Stimulated activated CD8-positive, alpha-beta memory T cell treated with anti-CD3 and anti-CD28 coated beads, Interleukin-12 subunit alpha, Interleukin-12 subunit beta, amount 100 ng/mL, for 24 hours (primary cell): Measurements from ENCODE around the gene WFS1.

Experiments used
- DNase-seq: peaks from one replicate; pipeline ENCODE4 v3.0.0-alpha.2; 2020; ENCODE audit errors: extremely low read depth

Gene WFS1

DNA sequence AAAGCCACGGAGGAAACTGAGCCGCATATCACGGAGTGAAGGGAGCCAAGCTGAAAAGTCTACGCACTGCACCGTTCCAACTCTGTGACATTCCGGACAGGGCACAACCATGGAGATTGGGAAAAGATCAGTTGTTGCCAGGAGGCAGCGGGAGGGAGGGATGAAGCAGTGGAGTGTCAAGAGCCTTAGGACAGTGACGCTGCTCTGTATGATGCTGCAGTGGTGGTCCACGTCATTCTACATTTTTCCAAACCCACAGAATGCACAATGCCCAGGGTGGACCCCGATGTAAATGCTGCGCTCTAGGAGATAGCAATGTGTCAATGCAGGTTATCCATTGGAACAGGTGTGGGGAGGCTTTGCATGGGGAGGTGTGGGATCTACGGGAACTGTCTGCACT lies 7.5 kb upstream of the WFS1 start:
- no peak for DNase-seq

DNA sequence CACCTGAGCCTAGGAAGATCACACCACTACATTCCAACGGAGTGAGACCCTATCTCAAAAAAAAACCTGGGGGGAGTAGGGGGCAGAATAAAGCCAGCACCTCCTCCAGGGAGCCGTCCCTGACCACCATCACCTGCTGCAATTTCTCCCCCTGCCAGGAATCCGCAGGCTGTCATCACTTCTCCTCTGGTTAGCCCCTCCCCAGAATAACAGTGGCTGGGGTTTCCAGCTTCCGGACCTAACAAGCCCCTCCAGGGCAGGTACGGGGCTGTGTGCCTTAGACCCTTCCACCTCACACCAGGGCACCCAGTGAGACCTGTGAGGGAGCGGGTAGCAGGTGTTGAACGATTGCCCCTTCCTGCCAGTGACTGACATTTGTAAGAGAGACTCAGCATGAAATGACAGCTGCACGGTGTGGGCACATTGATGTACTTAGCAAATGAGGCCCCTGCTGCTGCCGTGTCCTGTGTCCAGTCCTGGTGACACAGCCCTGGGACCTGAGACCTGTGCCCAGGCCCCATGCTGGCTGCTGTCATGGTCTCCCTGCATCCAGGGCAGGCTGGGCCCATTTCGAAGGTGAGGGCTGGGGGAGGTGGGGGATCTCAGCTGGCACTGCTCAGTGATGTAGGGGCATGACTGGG lies 6.7 kb upstream of the WFS1 start:
- DNase-seq = no peak

DNA sequence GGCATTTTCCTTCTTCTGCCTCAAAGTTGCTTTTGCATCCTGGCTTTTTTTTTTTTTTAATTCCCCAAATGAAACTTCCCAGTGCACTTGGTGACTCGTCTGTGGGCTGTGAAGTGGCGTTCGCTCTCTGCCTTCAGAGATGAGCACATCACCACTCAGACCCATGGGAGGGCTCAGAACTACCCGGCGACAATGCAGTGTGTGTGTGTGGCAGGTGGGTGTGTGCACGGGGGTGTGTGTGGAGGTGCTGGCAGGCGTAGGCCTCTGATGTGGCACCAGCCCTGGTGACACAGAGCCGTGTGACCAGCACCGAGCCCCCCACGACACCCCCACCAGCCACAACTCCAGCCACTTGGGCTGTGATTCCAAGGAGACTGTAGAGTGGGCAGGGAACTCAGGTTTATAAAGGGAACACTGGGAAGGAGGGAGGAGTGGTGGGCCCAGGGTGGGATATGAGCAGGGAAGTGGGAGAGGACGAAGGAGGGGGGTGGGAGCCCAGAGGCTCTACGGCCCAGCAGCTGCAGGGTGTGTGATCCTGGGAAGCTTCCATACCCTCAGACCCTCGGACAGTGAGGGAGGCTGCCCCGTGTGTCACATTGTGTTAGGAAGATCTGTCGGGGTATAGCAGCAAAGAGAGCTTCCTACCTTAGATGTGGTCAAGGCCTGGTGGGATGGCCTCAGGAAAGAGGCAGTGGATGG lies 6.0 kb upstream of the WFS1 start:
- DNase-seq = no peak

DNA sequence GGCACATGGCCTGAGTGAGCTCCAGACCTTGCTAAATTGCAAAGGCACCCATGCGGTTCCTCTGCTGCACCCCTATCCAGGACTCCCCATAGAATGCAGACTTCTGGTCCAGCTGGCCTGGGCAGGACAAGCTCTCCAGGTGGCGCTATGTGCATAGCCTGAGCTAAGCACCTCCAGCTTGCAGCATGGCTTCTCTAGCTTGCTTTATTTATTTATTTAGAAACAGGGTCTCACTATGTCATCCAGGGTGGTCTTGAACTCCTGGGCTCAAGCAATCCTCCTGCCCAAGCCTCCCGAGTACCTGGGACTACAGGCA lies 5.5 kb upstream of the WFS1 start:
- DNase-seq = no peak

DNA sequence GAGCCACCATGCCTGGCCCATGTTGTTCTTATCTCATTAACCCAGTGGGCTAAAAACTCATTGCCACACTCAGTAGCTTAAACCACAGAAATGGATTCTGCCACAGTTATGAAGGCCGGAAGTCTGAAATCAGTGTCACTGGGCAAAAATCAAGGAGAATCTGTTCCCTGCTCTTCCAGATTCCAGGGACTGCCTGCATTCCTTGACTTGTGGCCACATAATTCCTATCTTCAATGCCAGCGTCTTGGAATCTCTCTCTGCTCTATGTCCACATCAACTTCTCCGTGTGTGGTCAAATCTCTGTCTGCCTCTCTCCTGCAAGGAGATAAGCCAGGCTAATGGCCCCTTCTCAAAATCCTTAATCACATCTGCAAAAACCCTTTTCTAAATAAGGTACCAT lies 4.1 kb upstream of the WFS1 start:
- DNase-seq = no peak

DNA sequence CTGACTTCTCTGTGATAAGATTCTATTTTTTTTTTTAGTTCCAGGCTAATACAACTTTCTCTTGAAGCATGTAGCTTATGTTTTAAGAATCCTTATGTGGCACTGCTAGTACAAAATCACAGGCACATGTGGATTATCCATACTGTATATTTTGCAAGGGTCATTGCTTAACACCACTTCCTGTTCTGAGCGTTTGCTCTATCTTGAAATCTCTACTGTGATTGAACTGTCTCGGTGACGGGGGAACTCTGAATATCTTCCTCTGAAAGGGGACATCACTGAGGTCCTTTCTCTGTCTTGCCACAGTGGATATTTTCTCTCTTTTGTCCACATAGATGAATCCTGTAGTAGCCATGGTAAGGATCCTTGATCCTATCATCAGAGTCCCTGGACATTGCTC lies 2.1 kb upstream of the WFS1 start:
- no peak for DNase-seq

DNA sequence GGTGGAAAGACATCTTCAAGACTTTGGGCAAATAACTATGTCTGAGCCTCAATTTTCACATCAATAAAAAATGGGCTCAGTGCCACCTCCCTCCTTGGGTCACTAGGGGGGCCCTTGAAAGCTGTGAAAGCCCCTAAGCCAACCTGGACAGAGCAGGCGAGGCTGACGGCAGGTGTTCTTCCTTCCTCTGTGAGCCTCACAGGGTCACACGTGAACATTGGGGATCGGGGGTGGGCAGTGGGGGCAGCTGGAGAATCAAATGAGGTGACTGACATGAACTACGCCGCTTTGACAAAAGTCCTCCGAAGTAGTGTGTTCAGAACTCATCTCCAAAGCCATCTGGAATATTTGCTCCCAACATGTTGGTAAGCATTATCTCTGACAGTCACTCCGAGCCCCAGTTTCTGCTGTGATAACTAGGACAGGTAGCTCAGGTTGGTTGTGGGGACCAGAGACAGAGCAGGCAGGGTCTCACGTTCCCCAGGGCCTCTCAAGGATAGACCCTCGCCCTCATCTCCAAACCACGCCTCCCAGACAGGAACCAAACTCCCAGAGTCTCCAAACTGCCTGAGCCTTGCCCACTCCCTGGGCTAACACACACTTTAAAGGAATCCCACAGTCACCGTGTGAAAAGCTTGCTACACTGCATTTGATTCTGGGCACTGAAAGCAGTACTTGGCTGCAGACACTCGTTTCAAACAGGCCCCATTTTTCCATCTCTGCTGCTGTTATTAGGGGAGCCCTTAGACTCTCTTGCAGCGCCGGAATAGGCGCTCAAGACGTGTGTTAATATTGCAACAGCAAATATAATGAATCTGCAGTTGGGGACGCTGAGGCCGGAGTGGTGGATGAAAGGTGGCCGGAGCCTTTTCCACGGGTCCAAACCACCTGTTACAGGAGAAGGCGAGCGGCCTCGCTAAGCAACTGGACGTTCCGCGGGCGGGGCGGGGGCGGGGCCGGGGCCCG lies 717 bp upstream of the WFS1 start:
- DNase-seq = no peak

DNA sequence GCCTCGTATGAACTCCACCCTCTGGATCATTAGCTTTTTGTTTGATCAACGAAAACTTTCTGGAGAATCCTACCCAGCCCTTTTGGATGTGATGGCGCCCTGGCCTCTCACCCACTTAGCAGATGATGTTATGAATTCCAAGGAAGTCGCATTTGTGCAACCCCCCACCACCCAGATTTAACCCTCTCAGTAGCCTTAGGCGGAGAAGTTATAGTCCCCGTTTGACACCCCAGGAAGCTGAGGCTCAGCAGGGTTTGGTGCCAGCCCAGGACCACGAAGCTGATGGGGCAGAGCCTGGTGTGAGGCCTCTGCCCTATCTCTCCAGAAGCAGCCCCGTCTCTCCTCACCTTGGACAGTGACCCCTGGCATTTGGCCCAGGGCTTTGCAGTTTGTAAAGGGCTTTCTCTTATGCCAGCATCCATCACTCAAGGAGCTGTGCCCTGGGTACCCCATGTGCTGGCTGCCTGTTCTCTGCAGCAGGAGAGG lies 1.0 kb downstream of the WFS1 start:
- DNase-seq = no peak

DNA sequence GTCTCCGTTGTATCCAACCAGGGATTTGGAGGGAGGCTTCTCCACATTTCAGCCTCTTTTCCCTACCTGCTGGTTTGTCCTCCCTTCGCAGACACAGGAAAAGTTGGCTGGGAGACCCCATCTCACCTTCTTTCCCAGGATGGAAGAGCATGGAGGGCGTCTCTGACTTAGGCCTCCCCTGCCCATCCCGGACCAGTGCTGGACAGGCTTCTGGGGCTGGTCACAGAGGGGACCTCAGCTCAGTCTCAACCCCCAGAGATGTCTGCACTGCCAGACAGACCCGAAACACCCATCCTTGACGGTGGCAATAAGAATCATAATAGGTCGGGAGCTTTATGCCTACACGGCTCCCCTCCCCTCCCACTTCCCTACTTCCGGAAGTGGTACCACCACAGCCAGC lies 1.6 kb downstream of the WFS1 start:
- DNase-seq = no peak

DNA sequence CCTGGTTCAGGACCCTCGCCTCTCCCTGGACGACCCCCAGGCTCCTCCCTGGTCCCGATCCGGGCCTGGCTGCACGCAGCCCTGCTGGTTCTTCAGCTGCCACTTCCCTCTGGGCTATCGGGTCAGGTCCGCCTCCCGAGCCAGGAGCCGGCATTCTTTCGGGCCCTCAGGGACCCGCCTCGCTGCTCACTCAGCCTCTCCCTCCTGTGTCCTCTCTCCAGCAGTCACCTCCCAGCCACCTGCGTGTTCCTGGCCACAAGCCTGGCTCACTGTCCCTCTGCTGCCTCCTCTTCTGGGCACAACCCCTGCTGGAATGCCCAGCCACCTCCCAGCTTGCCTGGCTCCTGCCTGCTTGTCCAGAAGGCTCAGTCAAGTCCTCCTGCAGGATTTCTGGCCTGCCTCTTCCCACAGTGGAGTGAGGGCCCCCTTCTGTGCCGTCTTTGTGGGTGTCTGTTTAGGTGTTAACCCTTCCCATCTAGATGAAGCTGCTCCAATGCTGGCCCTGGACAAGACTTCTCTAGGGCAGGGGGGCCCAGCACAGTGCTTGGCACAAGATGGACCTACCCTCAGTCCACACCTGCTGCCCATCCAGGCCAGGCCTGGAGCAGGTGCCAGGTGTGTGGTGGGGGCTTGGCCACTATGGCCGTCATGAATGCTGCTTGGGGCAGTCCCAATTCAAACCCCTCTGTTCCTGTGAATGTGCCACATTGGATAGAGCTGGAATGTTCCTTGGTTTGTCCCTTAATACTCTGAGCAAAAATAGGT lies 2.2 kb downstream of the WFS1 start:
- no peak for DNase-seq

DNA sequence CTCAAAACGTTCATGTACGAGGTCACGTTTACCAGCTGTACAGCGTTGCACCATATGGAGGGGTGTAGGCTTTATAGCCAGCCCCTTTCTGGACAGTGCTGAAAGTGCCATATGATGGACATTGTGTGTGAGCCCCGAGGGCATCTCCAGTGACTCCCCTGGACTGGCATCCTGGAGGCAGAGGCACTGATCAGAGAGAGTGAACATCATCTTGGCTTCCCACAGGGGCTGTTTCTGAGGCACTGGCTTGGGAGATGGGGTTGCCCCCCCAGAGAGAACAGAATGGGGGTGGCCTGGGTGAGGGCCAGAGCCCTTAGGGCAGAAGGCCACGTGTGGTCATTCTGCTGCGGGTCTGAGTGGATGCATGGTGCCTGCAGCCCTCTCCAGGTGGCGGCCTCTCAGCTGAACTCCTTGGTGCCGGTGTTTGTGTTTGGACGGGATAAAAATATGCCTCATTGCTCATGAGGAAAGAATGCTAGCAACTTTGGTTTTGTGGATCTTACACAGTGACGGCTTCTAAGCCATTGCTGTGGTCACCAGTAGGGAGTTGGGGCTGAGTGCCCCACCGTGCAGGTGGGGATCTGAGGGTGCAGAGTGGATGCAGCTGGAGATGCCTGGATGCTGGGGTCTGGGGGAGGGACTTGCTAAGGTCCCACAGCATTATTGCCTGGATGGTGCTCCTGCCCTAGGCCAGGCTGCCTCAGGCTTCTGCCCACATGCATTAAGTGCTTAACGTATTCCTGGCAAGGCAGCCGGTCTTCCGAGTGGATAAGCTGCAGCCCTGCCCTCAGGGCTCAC lies 3.4 kb downstream of the WFS1 start:
- no peak for DNase-seq

DNA sequence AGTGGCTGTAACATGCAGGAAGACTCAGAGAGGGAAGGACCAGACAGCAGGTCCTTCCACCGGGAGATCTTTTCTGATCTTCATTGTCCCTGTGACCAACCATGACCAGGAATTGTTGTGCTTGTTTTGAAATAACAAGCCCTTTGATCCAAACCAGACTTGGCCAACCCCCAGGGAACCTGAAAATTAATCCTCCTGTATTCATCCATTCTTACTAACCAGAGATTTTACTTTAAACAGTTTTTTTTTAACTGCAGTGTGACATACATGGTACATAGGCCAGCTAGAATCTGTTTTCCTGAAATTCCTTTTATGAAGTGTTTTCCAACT lies 4.0 kb downstream of the WFS1 start:
- no peak for DNase-seq

DNA sequence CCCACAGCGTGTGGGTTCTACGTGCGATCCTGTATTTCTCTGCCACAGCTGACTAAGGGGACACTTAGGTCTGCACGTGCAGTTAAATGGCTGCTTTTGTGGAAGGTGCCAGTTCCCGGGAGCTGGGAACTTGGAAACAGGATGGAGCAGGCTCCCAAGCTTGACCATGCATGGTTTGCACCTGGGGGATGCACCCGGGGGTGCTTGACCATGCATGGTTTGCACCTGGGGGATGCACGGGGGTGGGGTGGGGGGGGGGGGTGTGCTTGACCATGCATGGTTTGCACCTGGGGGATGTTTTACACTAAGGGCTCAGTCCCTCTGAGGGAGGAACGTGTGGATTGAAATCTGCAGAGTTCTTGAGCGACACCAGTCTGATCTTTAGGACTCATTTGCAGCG lies 5.7 kb downstream of the WFS1 start:
- DNase-seq = no peak

DNA sequence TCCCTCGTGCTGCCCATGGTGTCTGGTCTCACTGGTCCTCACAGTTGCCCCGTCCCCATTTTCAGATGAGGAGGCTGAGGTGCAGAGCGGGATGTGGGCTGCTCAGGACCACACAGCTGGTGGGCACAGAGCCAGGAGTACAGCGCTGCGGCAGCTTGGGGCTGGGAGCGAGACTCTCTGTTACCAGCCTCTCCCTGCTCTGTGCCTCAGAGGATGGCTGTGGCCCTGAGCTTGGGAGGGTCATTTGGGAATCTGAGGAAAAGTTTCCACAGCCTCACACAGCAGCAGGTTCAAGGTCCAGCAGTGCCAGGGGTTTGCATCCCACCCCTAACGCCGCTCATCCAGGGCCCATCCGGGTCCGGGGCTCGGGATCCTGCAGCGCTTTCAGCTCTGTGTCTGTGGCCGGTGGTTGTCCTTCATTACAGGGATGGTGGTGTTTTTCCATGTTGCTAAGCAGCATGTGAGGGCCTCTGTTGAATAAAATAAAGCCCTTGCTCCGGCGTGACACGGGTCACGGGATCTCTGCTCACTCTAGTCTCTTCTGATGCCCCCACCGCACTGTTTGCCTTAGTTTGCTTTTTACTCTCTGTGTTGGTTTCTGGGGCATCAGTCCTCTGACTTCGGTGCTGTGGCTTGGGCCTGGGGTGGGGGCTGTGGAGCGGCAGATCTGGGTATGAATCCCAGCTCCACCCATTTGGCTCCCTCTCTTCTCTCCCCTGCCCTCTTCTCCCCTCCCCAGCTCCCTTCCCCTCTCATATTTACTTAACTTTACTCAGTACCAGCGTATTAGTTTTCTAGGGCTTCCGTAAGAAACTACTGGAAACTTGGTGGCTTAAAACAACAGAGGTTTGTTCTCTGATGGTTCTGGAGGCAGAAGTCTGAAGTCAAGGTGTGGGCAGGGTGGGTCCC lies 6.5 kb downstream of the WFS1 start:
- no peak for DNase-seq

DNA sequence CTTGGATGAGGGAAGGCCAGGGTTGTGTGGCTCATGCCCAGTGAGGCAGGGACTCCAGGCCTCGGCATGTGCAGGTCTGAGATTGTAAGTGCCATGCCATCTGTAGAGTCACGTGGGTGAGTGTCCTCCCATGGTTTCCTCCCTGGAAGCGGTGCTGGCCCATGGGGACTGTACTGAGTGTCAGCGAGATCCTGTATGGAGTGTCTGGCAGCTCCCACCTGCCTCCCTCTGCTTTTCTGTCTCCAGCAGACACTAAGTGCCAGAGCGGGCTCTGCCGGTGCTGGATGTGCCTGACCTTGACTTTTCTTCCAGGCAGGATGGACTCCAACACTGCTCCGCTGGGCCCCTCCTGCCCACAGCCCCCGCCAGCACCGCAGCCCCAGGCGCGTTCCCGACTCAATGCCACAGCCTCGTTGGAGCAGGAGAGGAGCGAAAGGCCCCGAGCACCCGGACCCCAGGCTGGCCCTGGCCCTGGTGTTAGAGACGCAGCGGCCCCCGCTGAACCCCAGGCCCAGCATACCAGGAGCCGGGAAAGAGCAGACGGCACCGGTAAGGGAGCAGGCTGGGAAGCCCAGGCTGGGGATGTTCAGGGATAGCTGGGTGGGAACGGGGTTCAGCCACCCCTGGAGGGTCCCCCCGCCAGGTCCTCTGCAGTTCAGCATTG lies 7.6 kb downstream of the WFS1 start:
- DNase-seq = no peak

DNA sequence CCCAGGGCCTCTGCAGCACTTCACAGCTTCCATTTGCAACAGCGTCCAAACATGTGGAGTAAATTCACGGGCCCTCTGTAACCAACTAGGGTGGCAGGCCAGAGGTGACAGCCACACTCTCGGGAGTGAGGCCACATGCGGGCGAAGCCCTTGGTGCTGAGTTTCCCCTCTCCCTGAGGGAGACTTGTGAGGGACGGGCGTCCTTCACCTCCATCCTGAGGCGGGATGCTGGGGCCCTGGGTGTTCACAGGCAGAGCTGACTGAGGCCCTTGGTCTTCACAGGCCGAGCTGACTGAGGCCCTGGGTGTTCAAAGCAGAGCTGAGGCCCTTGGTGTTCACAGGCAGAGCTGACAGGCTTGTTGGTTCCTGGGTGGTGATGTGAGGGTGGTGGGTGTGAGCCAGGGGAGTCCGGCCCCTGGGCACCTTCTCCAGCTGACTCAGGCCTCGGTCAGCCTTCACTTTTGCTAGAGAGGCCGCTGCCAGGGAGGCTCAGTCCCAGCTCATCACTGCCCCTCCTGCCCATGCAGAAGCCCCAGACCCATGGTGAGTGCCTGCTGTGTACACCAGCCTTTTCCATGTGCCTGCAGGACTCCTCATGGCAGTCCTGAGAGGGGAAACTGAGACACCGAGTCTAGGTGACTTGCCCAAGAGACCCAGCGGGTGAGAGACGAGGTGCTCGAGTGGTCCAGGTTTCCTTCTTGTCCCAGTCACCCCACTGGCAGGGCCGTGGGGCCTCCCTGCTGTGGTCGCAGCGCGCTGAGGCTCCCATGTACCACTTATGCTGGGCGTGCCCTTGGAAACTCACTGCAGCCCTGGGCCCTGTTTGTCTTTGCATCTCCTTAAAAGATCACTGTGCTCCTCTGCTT lies 8.5 kb downstream of the WFS1 start:
- no peak for DNase-seq

DNA sequence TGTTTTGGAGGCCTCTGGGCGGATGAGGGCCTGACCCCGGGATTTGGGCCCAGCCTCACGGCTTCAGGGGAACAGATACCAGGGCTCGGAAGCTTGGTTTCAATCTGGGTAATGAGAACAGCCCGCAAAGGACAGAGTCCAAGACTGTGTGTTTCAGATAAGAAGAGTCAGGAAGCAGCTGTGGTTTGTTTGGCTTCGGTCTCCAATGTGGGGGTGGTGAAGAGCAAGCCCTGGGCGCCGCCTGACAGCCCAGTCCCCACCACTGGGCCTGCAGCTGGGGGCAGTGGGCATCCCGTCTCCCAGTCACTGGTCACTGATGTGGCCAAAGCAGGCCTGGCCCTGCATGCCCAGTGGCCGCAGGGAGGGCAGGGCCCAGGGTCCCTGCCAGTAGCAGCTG lies 9.1 kb downstream of the WFS1 start:
- DNase-seq = no peak

DNA sequence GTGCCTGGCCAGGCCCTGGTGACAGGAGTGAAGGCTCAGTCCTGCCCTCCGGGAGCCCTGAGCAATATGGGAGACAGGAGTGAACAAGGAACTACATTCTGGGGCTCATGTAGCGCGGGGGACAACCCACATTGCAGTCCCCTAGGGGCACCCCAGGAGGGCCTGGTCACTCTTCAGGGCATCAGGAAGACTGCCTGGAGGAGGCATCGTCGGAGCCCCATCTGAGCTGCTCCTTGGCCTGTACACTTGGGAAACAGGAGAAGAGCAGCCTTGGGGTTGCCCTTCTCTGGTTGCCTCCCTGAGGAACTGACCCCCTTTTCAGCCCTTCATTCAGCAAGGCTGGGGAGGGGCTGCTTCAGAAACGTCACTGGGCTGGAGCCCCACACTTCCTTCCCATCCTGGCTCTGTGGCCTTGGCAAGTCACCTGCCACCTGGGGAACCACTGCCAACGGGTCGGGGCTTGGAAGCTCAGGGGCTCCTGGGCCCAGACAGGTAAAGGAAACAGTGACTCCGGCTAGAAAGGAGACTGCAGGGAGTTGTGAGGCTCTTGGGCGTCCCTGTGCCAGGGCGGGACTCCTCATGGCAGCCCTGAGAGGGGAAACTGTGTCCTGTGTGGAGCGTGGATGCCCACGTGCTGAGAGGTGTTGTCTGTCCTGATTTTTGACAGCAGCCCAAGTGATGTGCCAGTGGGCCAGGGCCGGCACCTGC lies 10.1 kb downstream of the WFS1 start:
- DNase-seq = no peak
